ENCODE measurements around the gene UBALD2. TPM values are rescaled to one million over a fixed set of nuclear protein-coding genes. Genes with fewer than 3 reads are reported as not detected.

Gene UBALD2
- total and polyA plus RNA-seq, 2 of the 13 experiments (the other 11 are each of a cell fraction or from before 2014, with no cell fraction given) = 3.3 to 89.7 TPM

- TF ChIP-seq ZNF878 (CRISPR knock-in tag; IDR thresholded peaks at IDR 0.05) (no peak), MBNL3 (CRISPR knock-in tag; conservative IDR thresholded peaks at IDR 0.05) (no peak), ZNF20 (CRISPR knock-in tag; IDR thresholded peaks at IDR 0.05) (no peak), JDP2 (CRISPR knock-in tag; IDR thresholded peaks at IDR 0.05; ENCODE audit: borderline replicate concordance) (no peak), ZBTB46 (CRISPR knock-in tag; IDR thresholded peaks at IDR 0.05; ENCODE audit: borderline replicate concordance) (no peak), ZNF143 (CRISPR knock-in tag; IDR thresholded peaks at IDR 0.05) (no peak), PHF5A (CRISPR knock-in tag; IDR thresholded peaks at IDR 0.05; ENCODE audit: low read depth, unreplicated experiment) (no peak), IKZF5 (CRISPR knock-in tag; IDR thresholded peaks at IDR 0.05) (no peak), TOE1 (CRISPR knock-in tag; IDR thresholded peaks at IDR 0.05) (no peak), MLX (CRISPR knock-in tag; IDR thresholded peaks at IDR 0.05) (no peak), CAMTA2 (CRISPR knock-in tag; IDR thresholded peaks at IDR 0.05; ENCODE audit: borderline replicate concordance) (0 out of 2 replicates have a peak, but pooled peaks have one; percentile 80), ZBTB33 (CRISPR knock-in tag; IDR thresholded peaks at IDR 0.05) (no peak), ELK4 (CRISPR knock-in tag; IDR thresholded peaks at IDR 0.05; ENCODE audit: borderline replicate concordance) (no peak), SATB2 (CRISPR knock-in tag; IDR thresholded peaks at IDR 0.05) (no peak), ZNF660 (CRISPR knock-in tag; IDR thresholded peaks at IDR 0.05; ENCODE audit: borderline replicate concordance, low read depth) (no peak), GZF1 (CRISPR knock-in tag; IDR thresholded peaks at IDR 0.05) (no peak), ZNF543 (CRISPR knock-in tag; IDR thresholded peaks at IDR 0.05) (no peak), ZNF614 (CRISPR knock-in tag; IDR thresholded peaks at IDR 0.05; ENCODE audit: borderline replicate concordance) (no peak), NR2F1 (CRISPR knock-in tag; IDR thresholded peaks at IDR 0.05) (no peak), ZNF446 (CRISPR knock-in tag; IDR thresholded peaks at IDR 0.05) (no peak), POLR2G (IDR thresholded peaks at IDR 0.05; ENCODE audit: low read depth, low read length) (no peak), ZNF282 (IDR thresholded peaks at IDR 0.05; ENCODE audit: partially characterized antibody) (no peak), FOXK2 (IDR thresholded peaks at IDR 0.05) (peak; percentile 84; the same call in 1 of the 2 replicates), ZNF180 (CRISPR knock-in tag; IDR thresholded peaks at IDR 0.05; ENCODE audit: borderline replicate concordance, low read depth) (no peak)
Observed at GRCh38 chr17:76265624-76266243, 586 bp downstream of the UBALD2 start (continued).

Data from HepG2 (cell line).